Right atrium auricular region (tissue), 2 donors: ENCODE measurements around the gene IGF2R. TPM values are rescaled to one million over a fixed set of nuclear protein-coding genes. Genes with fewer than 3 reads are reported as not detected.

ENCODE experiments used
- DNase-seq: peaks from one replicate; pipeline ENCODE4 v3.0.0-alpha.2; 2019; ENCODE audit warnings: low spot score
- H3K27ac ChIP-seq, 2 donors: fragments of 200-600 bp; sonication (generic); 1 replicate in 1 of 2; 2 replicates in 1 of 2; pipeline ENCODE4 v1.5.1; 2016 to 2019
- H3K27me3 ChIP-seq, 2 donors: fragments of 200-600 bp; sonication (generic); one replicate each; pipeline versions ENCODE4 v1.5.1 to v1.6.0; 2017 to 2019
- H3K36me3 ChIP-seq: fragments of 200-600 bp; sonication (generic); one replicate; pipeline ENCODE4 v1.5.1; 2016
- H3K4me1 ChIP-seq, 2 donors: fragments of 200-600 bp; sonication (generic); one replicate each; pipeline versions ENCODE4 v1.5.1 to v1.6.0; 2017 to 2019
- H3K4me3 ChIP-seq, 2 donors: fragments of 200-600 bp; sonication (generic); 1 replicate in 1 of 2; 2 replicates in 1 of 2; pipeline ENCODE4 v1.5.1; 2017 to 2019; ENCODE audit warnings: mild to moderate bottlenecking in 1 of 2, moderate library complexity in 1 of 2
- H3K9me3 ChIP-seq, 2 donors: fragments of 200-600 bp; sonication (generic); one replicate each; pipeline ENCODE4 v1.5.1; 2019
- CTCF ChIP-seq, 2 donors: fragments of 200-600 bp; sonication (generic); IDR thresholded peaks; one replicate each; pipeline ENCODE4 v1.5.1; 2019; ENCODE audit warnings: antibody characterized with exemption in 2 of 2
- total RNA-seq, 2 donors: library from RNA; depleted of rRNA; stranded (reverse); fragments of >200 nt; gene quantifications; one replicate each; pipeline ENCODE4 v1.1.0, GENCODE V29; 2016

IGF2R gene
- total RNA-seq, 2 donors from 2014 or later, result 47.9 to 48.9 TPM

DNA sequence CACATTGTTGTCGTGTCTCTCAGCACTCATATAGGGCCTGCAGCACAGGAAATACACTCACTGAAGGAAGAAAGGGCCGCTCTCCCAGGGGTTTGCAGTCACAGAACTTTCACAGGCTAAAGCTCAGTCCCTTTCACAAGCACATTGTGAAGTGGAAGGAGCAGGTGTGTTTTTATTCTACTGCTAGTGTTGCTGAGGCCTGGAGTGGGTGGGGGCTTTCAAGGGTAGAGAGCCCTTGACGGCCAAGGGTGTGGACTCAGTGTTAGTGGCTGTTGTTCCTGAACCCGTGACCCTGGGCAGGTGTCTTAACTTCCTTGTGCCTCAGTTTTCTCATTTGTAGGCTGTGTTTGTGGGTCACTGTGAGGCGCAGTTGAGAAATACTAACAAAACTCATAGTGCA lies 86.5 kb downstream of the IGF2R start:
- no peaks in the 10 kb centered on the region for H3K4me1 ChIP-seq
- no peaks in the 10 kb centered on the region for H3K9me3 ChIP-seq
- no peak overlapping the region for H3K27ac ChIP-seq
- no peak for TF ChIP-seq CTCF (IDR thresholded peaks at IDR 0.05)
- no peaks in the 10 kb centered on the region for H3K27me3 ChIP-seq
- no peak for DNase-seq
- no peak overlapping the region for H3K4me3 ChIP-seq
- peaks cover 95% of the 10 kb centered on the region for H3K36me3 ChIP-seq

DNA sequence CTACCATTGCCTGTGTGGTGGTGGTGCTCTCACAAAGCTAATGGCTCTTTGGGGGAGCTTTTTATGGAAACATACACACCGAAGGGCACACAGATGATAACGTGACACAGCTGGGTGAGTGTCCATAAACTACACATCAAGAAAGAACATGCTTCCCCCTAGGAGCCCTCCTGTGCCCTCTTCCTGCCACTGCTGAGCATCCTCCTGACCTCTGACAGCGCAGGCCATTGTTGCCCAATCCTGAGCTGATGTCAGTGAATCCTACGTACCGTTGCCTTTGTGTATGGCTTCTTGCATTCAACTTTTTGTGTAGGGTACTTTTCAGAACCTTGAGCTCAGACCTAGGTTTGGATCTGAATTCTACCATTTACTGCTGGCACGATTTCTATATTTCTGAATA lies 86.9 kb downstream of the IGF2R start:
- TF ChIP-seq CTCF (IDR thresholded peaks at IDR 0.05), result no peak
- H3K27me3 ChIP-seq, result no peaks in the 10 kb centered on the region
- no peaks in the 10 kb centered on the region for H3K9me3 ChIP-seq
- H3K4me3 ChIP-seq, result no peak overlapping the region
- DNase-seq, result no peak
- H3K27ac ChIP-seq, result no peak overlapping the region
- no peaks in the 10 kb centered on the region for H3K4me1 ChIP-seq
- peaks cover 92% of the 10 kb centered on the region for H3K36me3 ChIP-seq

DNA sequence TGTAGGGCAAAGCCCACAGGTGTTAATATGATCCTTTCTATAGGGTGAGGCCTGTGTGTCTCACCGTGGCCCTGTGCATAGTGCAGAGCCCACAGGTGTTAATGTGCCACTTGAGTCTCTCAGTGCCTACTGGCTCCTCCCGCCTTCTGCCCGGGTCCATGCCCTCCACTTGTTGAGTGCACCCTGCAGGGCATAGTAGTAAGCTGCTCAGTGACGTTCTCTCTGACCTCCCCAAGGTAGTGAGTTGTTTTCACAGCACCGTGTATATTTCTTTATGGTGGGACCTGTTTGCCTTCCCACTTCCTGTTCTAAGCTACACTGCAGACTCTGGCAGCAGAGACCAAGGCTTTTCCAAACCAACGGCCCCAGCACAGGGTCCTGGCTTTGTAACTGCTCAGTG lies 88.2 kb downstream of the IGF2R start:
- no peak overlapping the region for H3K27ac ChIP-seq
- H3K36me3 ChIP-seq, result peaks cover 90% of the 10 kb centered on the region
- no peaks in the 10 kb centered on the region for H3K9me3 ChIP-seq
- no peaks in the 10 kb centered on the region for H3K4me1 ChIP-seq
- no peaks in the 10 kb centered on the region for H3K27me3 ChIP-seq
- no peak for TF ChIP-seq CTCF (IDR thresholded peaks at IDR 0.05)
- no peak overlapping the region for H3K4me3 ChIP-seq
- DNase-seq, result no peak

GRCh38 chr6:160058603-160059215 lies 89.8 kb downstream of the IGF2R start:
- H3K36me3 ChIP-seq, result peaks cover 89% of the 10 kb centered on the region
- H3K9me3 ChIP-seq, result no peaks in the 10 kb centered on the region
- H3K4me1 ChIP-seq, result no peaks in the 10 kb centered on the region
- no peak overlapping the region for H3K27ac ChIP-seq
- no peaks in the 10 kb centered on the region for H3K27me3 ChIP-seq
- no peak overlapping the region for H3K4me3 ChIP-seq
- no peak for TF ChIP-seq CTCF (IDR thresholded peaks at IDR 0.05)
- no peak for DNase-seq

- no peaks in the 10 kb centered on the region for H3K27me3 ChIP-seq
- H3K9me3 ChIP-seq, result no peaks in the 10 kb centered on the region
- no peak for TF ChIP-seq CTCF (IDR thresholded peaks at IDR 0.05)
- peaks cover 89% of the 10 kb centered on the region for H3K36me3 ChIP-seq
- no peaks in the 10 kb centered on the region for H3K4me1 ChIP-seq
- no peak overlapping the region for H3K27ac ChIP-seq
- DNase-seq, result no peak
- H3K4me3 ChIP-seq, result no peak overlapping the region
Measured at GRCh38 chr6:160060221-160060620, 91.3 kb downstream of the IGF2R start.

GRCh38 chr6:160060920-160061447 lies 92.1 kb downstream of the IGF2R start:
- no peak for DNase-seq
- Histone ChIP-seq H3K27ac (no peak overlapping the region), H3K9me3 (no peaks in the 10 kb centered on the region), H3K36me3 (peaks cover 83% of the 10 kb centered on the region), H3K27me3 (no peaks in the 10 kb centered on the region), H3K4me3 (no peak overlapping the region), H3K4me1 (no peaks in the 10 kb centered on the region)
- no peak for TF ChIP-seq CTCF (IDR thresholded peaks at IDR 0.05)
